D721Med (cell line): ENCODE data around the gene PTEN.
"Not testable (repeated sequence)": the region's sequence is repeated elsewhere in the genome, so short reads cannot be mapped to it uniquely, and the experiment has no call there.

Source experiments
- DNase-seq: peaks from one replicate; pipeline ENCODE4 v3.0.0; 2011; ENCODE audit warnings: low spot score; ENCODE audit not compliant: insufficient read length
- FAIRE-seq: peaks from 2 replicates; lab custom pipeline; 2011; peaks lifted over from hg19 to GRCh38; lab: Jason Lieb, UNC
- CTCF ChIP-seq: IDR thresholded peaks from 2 replicates; pipeline ENCODE4 v1.5.1; 2012; ENCODE audit warnings: mild to moderate bottlenecking, control low read depth; ENCODE audit not compliant: insufficient read depth; ENCODE audit errors: missing control alignments

PTEN gene

DNA sequence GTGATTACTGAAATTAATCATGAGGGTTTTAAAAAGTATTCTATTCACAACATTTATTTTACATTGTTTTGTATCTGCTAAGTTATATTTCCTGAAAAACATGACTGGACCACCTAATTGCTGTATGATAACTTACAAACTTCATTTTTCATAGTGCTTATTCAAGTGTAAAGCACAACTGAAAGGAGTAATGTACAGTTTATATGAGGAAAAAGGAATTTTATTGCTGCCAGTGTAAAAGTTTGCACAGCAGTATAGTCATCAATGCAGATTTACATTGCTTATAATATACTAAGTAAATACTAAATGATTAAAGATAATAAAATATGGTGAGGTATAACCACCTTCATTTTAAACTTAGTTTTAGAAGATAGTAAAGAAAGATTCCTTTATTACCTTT lies 4.0 kb downstream of the PTEN start:
- FAIRE-seq, result no peak
- DNase-seq, result no peak
- TF ChIP-seq CTCF, result no peak

GRCh38 chr10:87868277-87868676 lies 4.9 kb downstream of the PTEN start:
- FAIRE-seq, result peak; percentile 6

GRCh38 chr10:87869139-87869538 lies 5.7 kb downstream of the PTEN start:
- not testable (repeated sequence) for FAIRE-seq, DNase-seq

More at GRCh38 chr10:87868277-87868676, 4.9 kb downstream of the PTEN start:
- no peak for TF ChIP-seq CTCF
- DNase-seq, result no peak

DNA sequence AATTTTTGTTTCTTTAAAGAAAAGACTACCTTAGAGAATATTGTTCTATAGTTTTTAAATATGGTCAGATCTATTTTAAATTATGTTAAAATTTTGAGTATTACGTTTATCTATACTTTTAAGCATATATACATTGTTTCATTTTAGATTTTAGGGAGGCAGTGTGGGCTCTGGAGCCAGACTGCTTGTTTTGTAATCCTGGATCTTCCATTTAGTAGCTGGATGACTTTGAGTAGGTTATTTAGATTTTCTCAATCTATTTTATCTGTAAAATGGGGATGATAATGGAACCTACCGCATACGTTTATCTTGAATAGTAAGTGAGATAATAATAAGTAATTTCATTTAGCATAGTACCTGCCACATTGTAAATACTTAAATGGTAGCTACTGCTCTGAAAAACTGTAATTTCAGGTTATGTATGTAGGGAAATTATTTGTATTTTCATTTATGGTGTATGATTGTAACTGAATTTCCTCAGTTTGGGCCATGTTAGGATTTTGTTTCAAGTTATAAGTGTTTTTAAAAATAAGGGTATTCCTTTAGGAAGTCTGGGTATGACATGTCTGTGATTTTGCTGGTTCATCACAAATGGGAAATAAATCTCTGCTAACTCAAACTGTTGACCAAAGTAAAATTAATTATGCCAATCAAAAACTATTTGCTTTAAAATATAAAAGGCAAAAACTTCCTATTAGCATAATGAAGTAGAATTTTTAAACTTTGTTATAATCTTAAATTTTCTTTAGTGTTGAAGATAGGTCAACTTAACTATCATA lies 6.5 kb downstream of the PTEN start:
- TF ChIP-seq CTCF, result no peak
- FAIRE-seq, result no peak
- DNase-seq, result no peak

GRCh38 chr10:87872828-87873227 lies 9.4 kb downstream of the PTEN start:
- no peak for DNase-seq
- TF ChIP-seq CTCF, result no peak
- no peak for FAIRE-seq

DNA sequence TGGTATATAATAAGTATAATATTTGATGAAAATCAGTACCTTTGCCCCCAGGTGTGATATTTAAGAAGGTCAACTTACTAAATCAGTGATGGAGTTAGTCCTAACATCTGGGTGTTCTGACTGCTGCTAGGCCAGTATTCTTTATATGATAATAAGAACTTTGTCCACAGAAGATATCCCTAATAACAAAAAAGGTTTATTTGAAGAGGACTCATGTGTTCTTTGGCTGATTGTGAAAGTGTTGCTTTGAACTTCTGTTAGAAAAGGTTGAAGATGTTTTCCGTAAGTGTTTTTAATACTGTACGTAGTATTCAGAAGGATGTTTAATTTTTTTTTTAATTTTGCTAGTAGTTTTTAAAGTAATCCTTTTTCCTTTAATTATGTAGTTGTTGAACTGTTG lies 10.2 kb downstream of the PTEN start:
- TF ChIP-seq CTCF, result no peak
- DNase-seq, result no peak
- FAIRE-seq, result no peak

DNA sequence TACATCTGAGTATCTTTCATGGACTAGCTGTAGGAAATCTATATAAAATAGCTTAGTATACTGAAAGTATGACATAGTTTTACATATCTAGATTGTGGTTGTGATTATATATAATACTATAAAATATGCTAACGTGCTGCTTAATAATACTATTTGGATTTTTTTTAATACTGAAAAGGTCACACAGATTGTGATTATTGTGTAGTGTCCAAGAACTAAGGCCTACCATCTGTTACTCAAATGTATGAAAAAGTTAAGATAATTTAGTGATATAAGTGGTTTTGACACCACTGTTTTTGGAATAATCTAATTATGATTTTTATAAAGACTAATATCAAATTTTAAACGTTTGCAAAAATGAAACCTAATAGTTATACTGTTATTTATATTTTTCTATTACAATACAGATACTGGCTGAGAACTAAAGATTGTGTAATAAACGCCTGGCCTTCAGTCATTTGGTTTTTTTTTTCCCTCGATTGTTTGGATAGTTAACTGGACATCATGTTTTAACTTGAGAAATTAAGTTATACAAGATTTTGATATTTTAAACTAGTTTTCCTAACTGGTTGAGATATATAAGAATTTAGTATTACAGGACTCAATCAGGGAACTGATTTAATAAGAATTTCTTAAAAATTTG lies 12.6 kb downstream of the PTEN start:
- TF ChIP-seq CTCF, result no peak
- DNase-seq (no peak), FAIRE-seq (no peak)
